HCT116 (cell line): ENCODE results near the gene PRKN. TPM values are rescaled to one million over a fixed set of nuclear protein-coding genes. Genes with fewer than 3 reads are reported as not detected.

Experiments used
- ATAC-seq: fragments of 200-7000 bp; cut with Tn5 transposase; 2 replicates; pipeline ENCODE4 v1.9.1; 2020; ENCODE audit warnings: mild to moderate bottlenecking, moderate library complexity
- BruUV-seq: library from RNA; stranded (reverse); fragments of 400-500 nt; replicated peaks from 2 replicates; lab custom pipeline; 2021; lab: Mats Ljungman, UMichigan
- CTCF ChIA-PET: fragments of 300-600 bp; sonication (Branson Sonifier 250); formaldehyde crosslinking; loops from one replicate; lab custom pipeline; 2021; ENCODE audit warnings: antibody characterized with exemption; lab: Charles Lee
- POLR2A ChIA-PET: fragments of 300-600, 350-600 bp; sonication (Branson Sonifier 250); formaldehyde crosslinking; loops from one replicate; lab custom pipeline; 2021; ENCODE audit warnings: antibody characterized with exemption; lab: Charles Lee
- RAD21 ChIA-PET, 2 experiments: fragments of 300-600 bp; sonication (Branson Sonifier 250); formaldehyde crosslinking; loops; one replicate each; lab custom pipeline; 2023; ENCODE audit warnings: low total read pairs in 2 of 2; ENCODE audit not compliant: uncharacterized antibody in 2 of 2, unreplicated experiment in 2 of 2, low non-redundant PET in 1 of 2; lab: Charles Lee
- DNase-seq: peaks from one replicate; pipeline ENCODE4 v3.0.0-alpha.2; 2010; ENCODE audit warnings: low read depth, low spot score
- H2AFZ ChIP-seq: fragments of 200-600 bp; shearing (Covaris generic), sonication (generic); 2 replicates; pipeline ENCODE4 v1.6.1; 2017; ENCODE audit warnings: low read depth, mixed run types, mixed read lengths, antibody characterized with exemption, low read length; ENCODE audit not compliant: poor library complexity, severe bottlenecking
- H3K27ac ChIP-seq: 2 replicates; pipeline ENCODE4 v1.5.1; 2012; ENCODE audit warnings: low read depth, low read length
- H3K27me3 ChIP-seq: fragments of 200-600 bp; sonication (generic); 2 replicates; pipeline ENCODE4 v1.6.1; 2016; ENCODE audit warnings: mixed run types, low read length, mixed read lengths; ENCODE audit not compliant: insufficient read depth
- H3K36me3 ChIP-seq, 2 experiments: fragments of 200-500 bp in 1 of 2; fragments of 200-600 bp in 1 of 2; sonication (Bioruptor generic) in 1 of 2; sonication (generic) in 1 of 2; 2 replicates each; pipeline versions ENCODE4 v1.5.1 to v1.6.1; 2014 to 2016; ENCODE audit warnings: low read length in 2 of 2, inconsistent platforms in 1 of 2, mixed read lengths in 1 of 2, mixed run types in 1 of 2; ENCODE audit not compliant: insufficient read depth in 2 of 2, control insufficient read depth in 1 of 2
- H3K4me1 ChIP-seq, 2 experiments: fragments of 200-600 bp in 1 of 2; sonication (generic) in 1 of 2; 2 replicates each; pipeline versions ENCODE4 v1.5.1 to v1.6.1; 2012 to 2017; ENCODE audit warnings: low read length in 2 of 2, inconsistent platforms in 1 of 2, mild to moderate bottlenecking in 1 of 2, mixed read lengths in 1 of 2, mixed run types in 1 of 2, moderate library complexity in 1 of 2; ENCODE audit not compliant: insufficient read depth in 2 of 2, control insufficient read depth in 1 of 2
- H3K4me2 ChIP-seq: fragments of 200-600 bp; sonication (generic); 2 replicates; pipeline ENCODE4 v1.6.1; 2017; ENCODE audit warnings: mixed run types, low read length, mixed read lengths
- H3K4me3 ChIP-seq, 2 experiments: fragments of 200-600 bp in 1 of 2; sonication (generic) in 1 of 2; replicated peaks in 1 of 2; 2 replicates each; pipeline ENCODE4 v1.5.1; 2011 to 2016; ENCODE audit warnings: low read length in 2 of 2, control low read depth in 1 of 2, low read depth in 1 of 2, mild to moderate bottlenecking in 1 of 2, mixed read lengths in 1 of 2, mixed run types in 1 of 2
- H3K79me2 ChIP-seq: fragments of 200-600 bp; sonication (generic); 2 replicates; pipeline ENCODE4 v1.6.1; 2017; ENCODE audit warnings: mild to moderate bottlenecking, mixed run types, low read length, moderate library complexity, mixed read lengths; ENCODE audit not compliant: insufficient read depth
- H3K9ac ChIP-seq: fragments of 200-600 bp; sonication (generic); 2 replicates; pipeline ENCODE4 v1.6.1; 2016; ENCODE audit warnings: low read length, mixed read lengths
- H3K9me2 ChIP-seq: fragments of 200-600 bp; sonication (generic), shearing (Covaris generic); 2 replicates; pipeline ENCODE4 v1.6.1; 2017; ENCODE audit warnings: mixed run types, mild to moderate bottlenecking, moderate library complexity; ENCODE audit not compliant: insufficient read depth
- H3K9me3 ChIP-seq, 2 experiments: fragments of 200-500 bp in 1 of 2; fragments of 200-600 bp in 1 of 2; sonication (Bioruptor generic) in 1 of 2; sonication (generic) in 1 of 2; 2 replicates each; pipeline ENCODE4 v1.6.1; 2014 to 2017; ENCODE audit warnings: low read length in 2 of 2, mixed read lengths in 2 of 2, inconsistent platforms in 1 of 2, low read depth in 1 of 2, mild to moderate bottlenecking in 1 of 2, mixed run types in 1 of 2, moderate library complexity in 1 of 2; ENCODE audit not compliant: control insufficient read depth in 1 of 2, insufficient read depth in 1 of 2
- H4K20me1 ChIP-seq: fragments of 200-600 bp; sonication (generic), shearing (Covaris generic); 2 replicates; pipeline ENCODE4 v1.6.1; 2017; ENCODE audit warnings: mixed run types, mild to moderate bottlenecking, moderate library complexity; ENCODE audit not compliant: insufficient read depth
- ATF3 ChIP-seq: IDR thresholded peaks from 2 replicates; pipeline ENCODE4 v1.6.1; 2012
- CEBPB ChIP-seq: IDR thresholded peaks from 2 replicates; pipeline ENCODE4 v1.6.1; 2012; ENCODE audit warnings: low read depth
- CTCF ChIP-seq, 3 experiments: fragments of 200-600 bp in 1 of 3; sonication (generic) in 1 of 3; IDR thresholded peaks in 2 of 3; conservative IDR thresholded peaks in 1 of 3; 2 replicates each; pipeline ENCODE4 v1.5.1; 2012 to 2017; ENCODE audit warnings: low read depth in 2 of 3, low read length in 2 of 3, antibody characterized with exemption in 1 of 3, borderline replicate concordance in 1 of 3, control low read depth in 1 of 3, mild to moderate bottlenecking in 1 of 3, mixed read lengths in 1 of 3, mixed run types in 1 of 3, moderate library complexity in 1 of 3; ENCODE audit not compliant: insufficient read depth in 1 of 3
- ELF1 ChIP-seq: IDR thresholded peaks from 2 replicates; pipeline ENCODE4 v1.6.1; 2012; ENCODE audit warnings: low read depth, borderline replicate concordance
- FOSL1 ChIP-seq: IDR thresholded peaks from 2 replicates; pipeline ENCODE4 v1.6.1; 2012; ENCODE audit warnings: low read depth
- POLR2A ChIP-seq: IDR thresholded peaks from 2 replicates; pipeline ENCODE4 v1.7.0; 2011; ENCODE audit warnings: borderline replicate concordance; ENCODE audit not compliant: insufficient read depth, insufficient read length; ENCODE audit errors: extremely low read depth
- POLR2AphosphoS5 ChIP-seq: IDR thresholded peaks from 2 replicates; pipeline ENCODE4 v1.6.1; 2011; ENCODE audit warnings: mild to moderate bottlenecking, low read depth, low read length, moderate library complexity
- RAD21 ChIP-seq: IDR thresholded peaks from 2 replicates; pipeline ENCODE4 v1.6.1; 2012; ENCODE audit warnings: low read depth, mild to moderate bottlenecking
- REST ChIP-seq: IDR thresholded peaks from 2 replicates; pipeline ENCODE4 v1.6.1; 2012; ENCODE audit warnings: low read depth
- SIN3A ChIP-seq: IDR thresholded peaks from 2 replicates; pipeline ENCODE4 v1.6.1; 2012; ENCODE audit warnings: low read depth
- TCF7L2 ChIP-seq: IDR thresholded peaks from 2 replicates; pipeline ENCODE4 v1.7.0; 2011; ENCODE audit warnings: borderline replicate concordance, inconsistent platforms; ENCODE audit not compliant: insufficient read depth, insufficient read length; ENCODE audit errors: extremely low read depth
- YY1 ChIP-seq: IDR thresholded peaks from 2 replicates; pipeline ENCODE4 v1.6.1; 2011; ENCODE audit warnings: low read length, low read depth, moderate library complexity, mild to moderate bottlenecking; ENCODE audit not compliant: insufficient replicate concordance; ENCODE audit errors: extremely low read depth
- ZBTB33 ChIP-seq: IDR thresholded peaks from 2 replicates; pipeline ENCODE4 v1.6.1; 2011; ENCODE audit warnings: mild to moderate bottlenecking, low read length, moderate library complexity; ENCODE audit not compliant: insufficient replicate concordance; ENCODE audit errors: extremely low read depth
- ZNF274 ChIP-seq: fragments of 200-500 bp; sonication (Bioruptor generic); IDR thresholded peaks from 2 replicates; pipeline ENCODE4 v1.6.1; 2014; ENCODE audit warnings: mild to moderate bottlenecking, low read depth, low read length, inconsistent platforms
- intact Hi-C: fragments of 100-400 bp; cut with micrococcal nuclease; formaldehyde crosslinking; loops from 2 replicates; pipeline ENCODE4 v1.10.0; 2022
- total RNA-seq: library from RNA; stranded (reverse); gene quantifications from one replicate; pipeline ENCODE4 v1.2.1, GENCODE V29; 2021; ENCODE audit not compliant: unreplicated experiment

The PRKN gene
- total RNA-seq, 1 experiment from 2014 or later, result 2.6 TPM

GRCh38 chr6:162706232-162706631 is 21.3 kb downstream of the PRKN start (continued):
- no peak for TF ChIP-seq REST
- no peak for TF ChIP-seq ELF1
- no peak for TF ChIP-seq SIN3A
- TF ChIP-seq RAD21, result no peak
- TF ChIP-seq POLR2A, result no peak
- no peak for TF ChIP-seq ATF3

GRCh38 chr6:162705736-162706135 is 21.8 kb downstream of the PRKN start:
- Histone ChIP-seq H3K27ac (no peak overlapping the region), H3K4me1 (no peaks in the 10 kb centered on the region), H3K27me3 (no peaks in the 10 kb centered on the region), H3K9me2 (no peaks in the 10 kb centered on the region), H3K79me2 (no peaks in the 10 kb centered on the region), H2AFZ (no peak overlapping the region), H3K4me3 (no peak overlapping the region), H4K20me1 (no peaks in the 10 kb centered on the region), H3K4me2 (no peak overlapping the region), H3K36me3 (no peaks in the 10 kb centered on the region), H3K9me3 (no peaks in the 10 kb centered on the region), H3K9ac (no peak overlapping the region)
- no peak for DNase-seq
- ChIA-PET RAD21 (no interaction called here), POLR2A (no interaction called here), CTCF (no interaction called here)
- no TSS peak for BruUV-seq
- no peak for ATAC-seq
- intact Hi-C loops, result no loop called here
- no peak for TF ChIP-seq CEBPB
- TF ChIP-seq FOSL1, result no peak
- no peak for TF ChIP-seq ZBTB33
- TF ChIP-seq POLR2AphosphoS5, result no peak
- TF ChIP-seq ZNF274, result no peak
- no peak for TF ChIP-seq CTCF (IDR thresholded peaks at IDR 0.05 in 2 of 3, conservative IDR thresholded peaks at IDR 0.05 in 1 of 3; ENCODE audit: borderline replicate concordance in 1 of 3, insufficient read depth in 1 of 3, low read depth in 2 of 3, low read length in 2 of 3)
- TF ChIP-seq TCF7L2, result no peak
- TF ChIP-seq YY1, result no peak
- no peak for TF ChIP-seq SIN3A
